K562 (cell line): ENCODE measurements around the gene RAB5B. TPM values are rescaled to one million over a fixed set of nuclear protein-coding genes. Genes with fewer than 3 reads are reported as not detected.

Source experiments
- ARID2 ChIP-seq: fragments of 450-650 bp; IDR thresholded peaks from 2 replicates; pipeline ENCODE4 v1.6.1; 2017; ENCODE audit warnings: antibody characterized with exemption, mild to moderate bottlenecking
- CUX1 ChIP-seq: fragments of 200-800 bp; sonication (Bioruptor generic); IDR thresholded peaks from 2 replicates; pipeline ENCODE4 v1.6.1; 2016; ENCODE audit warnings: missing genetic modification characterization, missing compliant biosample characterization
- FOXP1 ChIP-seq: sonication (generic); formaldehyde crosslinking; IDR thresholded peaks from 2 replicates; pipeline ENCODE4 v1.8.0; 2022; ENCODE audit warnings: mild to moderate bottlenecking, missing genetic modification reagents
- LCOR ChIP-seq: sonication (generic); formaldehyde crosslinking; IDR thresholded peaks from 2 replicates; pipeline ENCODE4 v1.8.0; 2022; ENCODE audit warnings: mild to moderate bottlenecking, missing genetic modification reagents
- MAFK ChIP-seq: IDR thresholded peaks from 2 replicates; pipeline ENCODE4 v1.6.1; 2011; ENCODE audit warnings: low read length, improper control_type of control experiment
- MBD2 ChIP-seq: sonication (generic); IDR thresholded peaks from 2 replicates; pipeline ENCODE4 v1.6.1; 2016; ENCODE audit warnings: low read depth, borderline replicate concordance
- NEUROD1 ChIP-seq: fragments of 150-350 bp; IDR thresholded peaks from 2 replicates; pipeline ENCODE4 v1.6.1; 2014; ENCODE audit warnings: borderline replicate concordance, low read length, low read depth; ENCODE audit not compliant: partially characterized antibody
- PHB2 ChIP-seq: fragments of 450-650 bp; IDR thresholded peaks from 2 replicates; pipeline ENCODE4 v1.6.1; 2017; ENCODE audit warnings: low read depth
- SMAD3 ChIP-seq: fragments of 450-650 bp; formaldehyde crosslinking; conservative IDR thresholded peaks from 2 replicates; pipeline ENCODE4 v1.4.0; 2020; ENCODE audit warnings: mild to moderate bottlenecking
- TEAD4 ChIP-seq, 2 experiments: sonication (generic) in 1 of 2; formaldehyde crosslinking in 1 of 2; IDR thresholded peaks; 2 replicates each; pipeline versions ENCODE4 v1.6.1 to v1.8.0; 2012 to 2022; ENCODE audit warnings: borderline replicate concordance in 1 of 2, inconsistent platforms in 1 of 2, low read length in 1 of 2, mild to moderate bottlenecking in 1 of 2, missing genetic modification reagents in 1 of 2
- ZHX1 ChIP-seq: fragments of 150-350 bp; conservative IDR thresholded peaks from 2 replicates; pipeline ENCODE4 v1.6.1; 2014; ENCODE audit warnings: low read length
- ZNF436 ChIP-seq: fragments of 250-450, 450-650 bp; sonication (Bioruptor Pico); formaldehyde crosslinking; IDR thresholded peaks from 2 replicates; pipeline ENCODE4 v1.7.0; 2020; ENCODE audit warnings: mild to moderate bottlenecking
- ZNF57 ChIP-seq: fragments of 450-650 bp; formaldehyde crosslinking; IDR thresholded peaks from 2 replicates; pipeline ENCODE4 v1.4.0; 2020; ENCODE audit warnings: mild to moderate bottlenecking, moderate library complexity
- ZZZ3 ChIP-seq: fragments of 450-650 bp; IDR thresholded peaks from 2 replicates; pipeline ENCODE4 v1.6.1; 2016; ENCODE audit warnings: antibody characterized with exemption, mild to moderate bottlenecking, moderate library complexity
- polyA plus RNA-seq, 8 experiments: library from polyadenylated mRNA; depleted of rRNA in 4 of 8; stranded (reverse) in 5 of 8; unstranded in 3 of 8; fragments of >200 nt; fragmentation: Nextera tagmentation in 2 of 8; fragmentation: Illumina TruSeq in 1 of 8; extraction: Ambion mirVana in 2 of 8; extraction: Trizol in 1 of 8; gene quantifications; 2 replicates each; pipeline versions ENCODE4 v1.2.1 to v1.2.3, GENCODE V29; 2011 to 2014; ENCODE audit warnings: inconsistent platforms in 1 of 8, missing spikeins in 1 of 8
- total RNA-seq, 7 experiments: library from RNA; depleted of rRNA in 6 of 7; stranded (reverse); fragments of >200 nt in 6 of 7; fragmentation: Illumina TruSeq in 2 of 7; extraction: Trizol in 2 of 7; gene quantifications; 2 replicates each; pipeline versions ENCODE4 v1.2.1 to v1.2.3, GENCODE V29; 2011 to 2021; ENCODE audit warnings: low replicate concordance in 1 of 7
- TF ChIP-seq, protein P1 (sequence below): sonication (generic); formaldehyde crosslinking; IDR thresholded peaks from 2 replicates; pipeline ENCODE4 v1.8.0; 2022; ENCODE audit warnings: missing genetic modification reagents, mild to moderate bottlenecking, moderate library complexity, borderline replicate concordance

RAB5B gene
- total and polyA plus RNA-seq, 9 of the 15 experiments (the other 6 are each of a cell fraction or from before 2014, with no cell fraction given): 6.8 to 73.8 (median 25.2) TPM

DNA sequence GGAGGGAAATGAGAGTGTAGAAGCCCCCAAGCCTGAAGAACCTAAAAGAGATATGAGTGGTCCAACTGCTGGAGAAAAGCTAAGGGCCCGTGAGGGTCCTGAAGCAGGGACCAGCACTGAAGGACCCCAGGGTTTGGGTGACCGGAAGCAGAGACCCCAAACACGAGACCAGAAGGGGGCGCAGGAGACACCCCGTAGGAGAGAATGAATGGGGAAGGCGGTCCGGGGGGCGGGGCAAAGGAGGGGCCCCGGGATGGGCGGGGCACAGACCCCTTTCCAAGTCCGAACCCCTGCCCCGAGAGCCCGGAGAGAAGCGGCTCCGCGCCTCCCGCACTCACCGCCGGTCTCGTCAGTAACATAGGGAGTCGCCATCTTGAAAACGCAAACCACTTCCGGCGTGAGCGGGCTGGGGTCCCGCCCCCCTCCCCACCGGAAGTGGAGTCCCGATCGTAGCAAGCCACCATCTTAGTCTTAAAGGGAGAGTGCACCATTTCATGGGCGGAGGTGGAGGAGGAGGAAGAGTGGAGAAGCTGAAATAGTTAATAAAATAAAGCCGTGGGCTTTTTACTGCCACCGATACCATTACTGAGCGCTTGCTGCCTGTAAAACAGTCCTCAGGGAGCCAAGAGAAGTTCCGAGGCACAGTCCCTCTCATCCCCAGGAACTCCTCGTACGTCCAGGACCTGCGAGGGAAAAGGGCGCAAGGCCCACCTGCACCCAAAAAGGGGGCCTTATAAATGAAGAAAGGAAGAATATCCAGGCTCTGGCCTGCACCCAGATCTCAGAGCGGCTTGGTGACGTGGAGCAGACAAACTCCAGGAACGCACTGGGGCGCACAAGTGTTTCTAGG lies 46.9 kb upstream of the RAB5B start (continued):
- TF ChIP-seq NEUROD1: no peak
- 0 out of 2 replicates have a peak, but pooled peaks have one; percentile 18 for TF ChIP-seq LCOR
- no peak for TF ChIP-seq TEAD4 (IDR thresholded peaks at IDR 0.05; ENCODE audit: low read length)
- no peak for TF ChIP-seq TEAD4 (CRISPR knock-in tag; IDR thresholded peaks at IDR 0.05; ENCODE audit: borderline replicate concordance)
- TF ChIP-seq ARID2: peak; percentile 74
- 0 out of 2 replicates have a peak, but pooled peaks have one; percentile 9 for TF ChIP-seq MBD2
- TF ChIP-seq CUX1 (CRISPR knock-in tag): no peak
- 0 out of 2 replicates have a peak, but pooled peaks have one; percentile 4 for TF ChIP-seq MAFK
- no peak for TF ChIP-seq FOXP1 (CRISPR knock-in tag)
- TF ChIP-seq ZZZ3: peak; percentile 62; the same call in 1 of the 2 replicates
- no peak for TF ChIP-seq SMAD3 (CRISPR knock-in tag)
- TF ChIP-seq ZNF436 (CRISPR knock-in tag): no peak
- TF ChIP-seq PHB2: peak; percentile 50; the same call in 1 of the 2 replicates
- 0 out of 2 replicates have a peak, but pooled peaks have one; percentile 52 for TF ChIP-seq ZHX1
- TF ChIP-seq, protein P1, sequence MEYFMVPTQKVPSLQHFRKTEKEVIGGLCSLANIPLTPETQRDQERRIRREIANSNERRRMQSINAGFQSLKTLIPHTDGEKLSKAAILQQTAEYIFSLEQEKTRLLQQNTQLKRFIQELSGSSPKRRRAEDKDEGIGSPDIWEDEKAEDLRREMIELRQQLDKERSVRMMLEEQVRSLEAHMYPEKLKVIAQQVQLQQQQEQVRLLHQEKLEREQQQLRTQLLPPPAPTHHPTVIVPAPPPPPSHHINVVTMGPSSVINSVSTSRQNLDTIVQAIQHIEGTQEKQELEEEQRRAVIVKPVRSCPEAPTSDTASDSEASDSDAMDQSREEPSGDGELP (CRISPR knock-in tag): peak; percentile 51; the same call in 1 of the 2 replicates
- no peak for TF ChIP-seq ZNF57 (CRISPR knock-in tag)
